SK-N-MC (cell line): ENCODE results near the gene BCAS1.

Experiments used
- DNase-seq: peaks from one replicate; pipeline ENCODE4 v3.0.0-alpha.2; 2011; ENCODE audit warnings: low read depth, low spot score
- H3K27ac ChIP-seq: fragments of 200-600 bp; sonication (generic); 2 replicates; pipeline ENCODE4 v1.5.1; 2016; ENCODE audit warnings: mixed run types
- H3K36me3 ChIP-seq: fragments of 200-600 bp; sonication (generic); 2 replicates; pipeline ENCODE4 v1.6.1; 2017; ENCODE audit warnings: antibody characterized with exemption, low read length, mixed read lengths; ENCODE audit not compliant: insufficient read depth
- H3K4me3 ChIP-seq: fragments of 200-600 bp; sonication (generic); 2 replicates; pipeline ENCODE4 v1.5.1; 2016
- H3K9ac ChIP-seq: fragments of 200-600 bp; sonication (generic); 2 replicates; pipeline ENCODE4 v1.8.0; 2017; ENCODE audit warnings: mixed run types, mixed read lengths; ENCODE audit not compliant: insufficient read length
- H3K9me3 ChIP-seq: fragments of 200-600 bp; sonication (generic); 2 replicates; pipeline ENCODE4 v1.6.1; 2017; ENCODE audit warnings: low read depth, mild to moderate bottlenecking, antibody characterized with exemption, low read length, moderate library complexity, mixed read lengths
- EZH2 ChIP-seq: fragments of 200-600 bp; sonication (generic); IDR thresholded peaks from one replicate; pipeline ENCODE4 v1.6.1; 2017; ENCODE audit warnings: antibody characterized with exemption
- FOXP2 ChIP-seq: optimal IDR thresholded peaks from 2 replicates; pipeline ENCODE3; 2011; ENCODE audit warnings: mild to moderate bottlenecking, moderate library complexity; ENCODE audit not compliant: insufficient read depth; ENCODE audit errors: extremely low read length, control extremely low read depth
- POLR2AphosphoS5 ChIP-seq: IDR thresholded peaks from 2 replicates; pipeline ENCODE4 v1.6.1; 2012; ENCODE audit warnings: mild to moderate bottlenecking, low read depth, low read length, borderline replicate concordance

The BCAS1 gene

GRCh38 chr20:54103762-54104600, 33.6 kb upstream of the BCAS1 start:
- no peak overlapping the region for H3K9ac ChIP-seq
- TF ChIP-seq EZH2: no peak
- no peak for TF ChIP-seq POLR2AphosphoS5
- no peak for TF ChIP-seq FOXP2
- no peaks in the 10 kb centered on the region for H3K36me3 ChIP-seq
- H3K4me3 ChIP-seq: no peak overlapping the region
- H3K27ac ChIP-seq: no peak overlapping the region
- no peaks in the 10 kb centered on the region for H3K9me3 ChIP-seq
- no peak for DNase-seq

GRCh38 chr20:54103067-54103761, 32.8 kb upstream of the BCAS1 start:
- Histone ChIP-seq H3K9me3 (no peaks in the 10 kb centered on the region), H3K27ac (no peak overlapping the region), H3K36me3 (no peaks in the 10 kb centered on the region), H3K4me3 (no peak overlapping the region), H3K9ac (no peak overlapping the region)
- TF ChIP-seq FOXP2 (no peak), EZH2 (no peak), POLR2AphosphoS5 (no peak)
- no peak for DNase-seq

- Histone ChIP-seq H3K27ac (no peak overlapping the region), H3K9me3 (no peaks in the 10 kb centered on the region), H3K36me3 (no peaks in the 10 kb centered on the region), H3K9ac (no peak overlapping the region), H3K4me3 (no peak overlapping the region)
- TF ChIP-seq FOXP2: no peak
- TF ChIP-seq EZH2: no peak
- no peak for TF ChIP-seq POLR2AphosphoS5
- no peak for DNase-seq
Observed at GRCh38 chr20:54102543-54102942, 32.1 kb upstream of the BCAS1 start.

GRCh38 chr20:54100563-54100962, 30.2 kb upstream of the BCAS1 start:
- no peaks in the 10 kb centered on the region for H3K36me3 ChIP-seq
- TF ChIP-seq FOXP2 (no peak), EZH2 (no peak), POLR2AphosphoS5 (no peak)
- H3K27ac ChIP-seq: no peak overlapping the region
- no peak overlapping the region for H3K9ac ChIP-seq
- no peak overlapping the region for H3K4me3 ChIP-seq
- H3K9me3 ChIP-seq: no peaks in the 10 kb centered on the region
- no peak for DNase-seq

GRCh38 chr20:54099894-54100293, 29.5 kb upstream of the BCAS1 start:
- TF ChIP-seq POLR2AphosphoS5: no peak
- TF ChIP-seq FOXP2: no peak
- TF ChIP-seq EZH2: no peak
- no peaks in the 10 kb centered on the region for H3K9me3 ChIP-seq
- no peaks in the 10 kb centered on the region for H3K36me3 ChIP-seq
- no peak for DNase-seq
- H3K4me3 ChIP-seq: no peak overlapping the region
- no peak overlapping the region for H3K9ac ChIP-seq
- H3K27ac ChIP-seq: no peak overlapping the region

- no peaks in the 10 kb centered on the region for H3K9me3 ChIP-seq
- H3K27ac ChIP-seq: no peak overlapping the region
- H3K36me3 ChIP-seq: no peaks in the 10 kb centered on the region
- no peak overlapping the region for H3K4me3 ChIP-seq
- TF ChIP-seq POLR2AphosphoS5 (no peak), EZH2 (no peak), FOXP2 (no peak)
- no peak overlapping the region for H3K9ac ChIP-seq
- DNase-seq: no peak
Observed at GRCh38 chr20:54098047-54098446, 27.7 kb upstream of the BCAS1 start.

GRCh38 chr20:54097236-54097529, 26.8 kb upstream of the BCAS1 start:
- no peak overlapping the region for H3K27ac ChIP-seq
- DNase-seq: no peak
- no peaks in the 10 kb centered on the region for H3K9me3 ChIP-seq
- no peak overlapping the region for H3K4me3 ChIP-seq
- no peak overlapping the region for H3K9ac ChIP-seq
- TF ChIP-seq FOXP2: no peak
- TF ChIP-seq EZH2: no peak
- TF ChIP-seq POLR2AphosphoS5: no peak
- no peaks in the 10 kb centered on the region for H3K36me3 ChIP-seq

- Histone ChIP-seq H3K27ac (no peak overlapping the region), H3K4me3 (no peak overlapping the region)
- DNase-seq: no peak
Observed at GRCh38 chr20:54095824-54096223, 25.4 kb upstream of the BCAS1 start.

More at GRCh38 chr20:54095824-54096223, 25.4 kb upstream of the BCAS1 start:
- H3K9me3 ChIP-seq: no peaks in the 10 kb centered on the region
- H3K9ac ChIP-seq: no peak overlapping the region
- H3K36me3 ChIP-seq: no peaks in the 10 kb centered on the region
- TF ChIP-seq FOXP2: no peak
